ENCODE data around the gene EML4.
"Not testable (repeated sequence)": the region's sequence is repeated elsewhere in the genome, so short reads cannot be mapped to it uniquely, and the experiment has no call there.

Gene EML4

GRCh38 chr2:42170619-42171395 lies 1.7 kb downstream of the EML4 start:
- in situ Hi-C loops (cut with HindIII; ENCODE audit: low sequenced_read_pairs), result no loop called here

- in situ Hi-C loops (cut with HindIII; ENCODE audit: low sequenced_read_pairs), result no loop called here
Measured at GRCh38 chr2:42171396-42171980, 2.3 kb downstream of the EML4 start.

- in situ Hi-C loops (cut with HindIII; ENCODE audit: low sequenced_read_pairs), result no loop called here
Measured at GRCh38 chr2:42172020-42172419, 2.9 kb downstream of the EML4 start.

- in situ Hi-C loops (cut with HindIII; ENCODE audit: low sequenced_read_pairs), result no loop called here
Measured at GRCh38 chr2:42172566-42172965, 3.4 kb downstream of the EML4 start.

- in situ Hi-C loops (cut with HindIII; ENCODE audit: low sequenced_read_pairs), result not testable (repeated sequence)
Measured at GRCh38 chr2:42173467-42173866, 4.3 kb downstream of the EML4 start.

DNA sequence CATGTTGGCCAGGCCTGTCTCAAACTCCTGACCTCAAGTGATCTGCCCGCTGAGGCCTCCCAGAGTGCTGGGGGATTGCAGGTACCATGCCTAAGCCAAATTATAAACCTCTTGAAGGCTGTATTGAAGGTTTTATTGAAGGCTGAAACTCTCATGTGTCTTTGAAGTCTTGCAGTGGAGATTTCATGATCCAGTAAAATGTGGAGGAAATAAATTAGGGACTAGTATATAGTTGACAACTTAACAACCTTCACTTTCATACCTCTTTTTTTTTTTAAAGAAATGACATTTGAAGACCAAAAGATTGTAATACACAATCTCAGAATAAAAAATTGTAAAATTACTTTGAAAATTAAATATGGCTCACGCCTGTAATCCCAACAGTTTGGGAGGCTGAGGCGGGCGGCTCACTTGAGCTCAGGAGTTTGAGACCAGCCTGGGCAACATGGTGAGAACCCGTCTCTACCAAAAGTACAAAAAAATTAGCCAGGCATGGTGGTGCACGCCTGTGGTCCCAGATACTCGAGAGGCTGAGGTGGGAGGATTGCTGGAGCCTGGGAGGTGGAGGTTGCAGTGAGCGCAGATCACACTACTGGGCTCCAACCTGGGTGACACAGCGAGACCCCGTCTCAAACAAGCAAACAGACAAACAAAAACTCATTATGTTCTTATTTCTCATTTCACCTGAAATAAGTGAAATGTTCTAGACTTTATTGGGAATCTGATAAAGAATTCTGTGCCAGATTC lies 8.0 kb downstream of the EML4 start:
- in situ Hi-C loops (cut with HindIII; ENCODE audit: low sequenced_read_pairs), result no loop called here

GRCh38 chr2:42178335-42178734 lies 9.2 kb downstream of the EML4 start:
- in situ Hi-C loops (cut with HindIII; ENCODE audit: low sequenced_read_pairs), result no loop called here

GRCh38 chr2:42180300-42180699 lies 11.1 kb downstream of the EML4 start:
- in situ Hi-C loops (cut with HindIII; ENCODE audit: low sequenced_read_pairs), result no loop called here

DNA sequence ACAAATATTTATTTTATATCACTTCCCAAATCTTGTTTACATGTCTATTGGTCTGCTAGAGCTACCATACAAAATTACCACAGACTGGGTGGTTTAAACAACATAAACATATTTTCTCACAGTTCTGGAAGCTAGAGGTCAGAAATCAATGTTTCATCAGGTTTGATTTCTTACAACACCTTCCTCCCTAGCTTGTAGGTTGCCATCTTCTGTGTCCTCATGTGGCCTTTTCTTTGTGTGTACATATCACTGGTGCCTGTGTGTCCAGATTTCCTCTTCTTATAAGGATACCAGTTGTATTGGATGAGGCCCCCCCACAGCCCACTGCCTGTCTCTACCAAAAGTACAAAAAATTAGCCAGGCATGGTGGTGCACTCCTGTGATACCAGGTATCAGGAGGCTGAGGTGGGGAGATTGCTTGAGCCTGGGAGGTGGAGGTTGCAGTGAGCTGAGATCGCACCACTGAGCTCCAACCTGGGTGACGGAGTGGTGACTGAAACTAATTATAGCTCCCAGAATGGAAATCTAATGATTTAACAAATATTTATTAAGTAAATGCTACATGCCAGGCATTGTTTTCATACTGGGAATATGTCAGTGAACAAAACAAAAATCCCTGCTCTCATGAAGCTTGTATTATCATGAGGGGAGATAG lies 13.6 kb downstream of the EML4 start:
- in situ Hi-C loops (cut with HindIII; ENCODE audit: low sequenced_read_pairs), result no loop called here

- in situ Hi-C loops (cut with HindIII; ENCODE audit: low sequenced_read_pairs), result no loop called here
Measured at GRCh38 chr2:42183775-42184174, 14.6 kb downstream of the EML4 start.

DNA sequence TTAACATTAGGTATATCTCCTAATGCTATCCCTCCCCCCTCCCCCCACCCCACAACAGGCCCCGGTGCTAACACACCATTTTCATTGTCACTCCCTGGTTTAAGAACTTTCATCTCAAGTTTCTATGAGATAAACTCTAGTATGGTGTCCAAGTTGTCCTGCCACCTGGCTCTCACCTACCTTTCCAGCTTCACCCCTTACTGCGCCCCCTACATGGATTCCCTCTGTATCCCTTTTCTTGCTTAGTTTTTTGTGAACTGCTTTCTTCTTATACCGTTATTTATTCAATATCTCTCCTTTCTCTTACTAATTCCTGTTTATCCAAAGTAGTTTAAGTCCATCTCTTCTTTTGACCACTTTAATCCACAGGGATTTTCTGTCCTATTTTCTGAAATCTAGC lies 15.2 kb downstream of the EML4 start:
- in situ Hi-C loops (cut with HindIII; ENCODE audit: low sequenced_read_pairs), result no loop called here

DNA sequence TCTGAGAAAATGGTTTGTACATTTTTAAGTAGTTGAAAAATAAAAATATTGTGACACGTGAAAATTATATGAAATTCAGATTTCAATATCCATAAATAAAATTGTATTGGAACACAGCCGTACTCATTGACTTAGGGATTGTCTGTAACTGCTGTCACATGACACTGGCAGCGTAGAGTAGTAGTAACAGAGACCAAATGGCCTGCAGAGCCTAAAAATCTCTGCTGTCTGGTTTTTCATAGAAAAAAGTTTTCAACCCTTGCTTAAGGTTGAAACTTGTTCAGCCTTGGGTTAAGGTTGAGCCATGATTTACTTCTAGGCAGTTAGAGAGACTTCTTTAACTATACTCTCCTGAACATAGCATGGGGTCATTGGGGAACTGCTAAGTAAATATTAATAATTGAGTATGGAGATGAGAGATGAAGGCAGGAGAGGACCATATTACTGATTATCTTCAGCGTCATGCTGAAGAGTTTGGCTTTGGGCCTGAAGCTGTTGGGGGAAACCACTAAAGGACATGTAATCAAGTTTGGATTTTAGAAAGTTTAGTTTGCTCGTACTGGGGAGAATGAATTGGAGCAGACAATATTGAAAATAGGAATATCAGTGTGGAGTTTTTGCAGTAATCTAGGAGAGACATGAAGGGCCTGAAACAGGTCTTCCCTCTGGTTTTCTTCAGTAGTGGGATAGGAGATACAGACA lies 16.2 kb downstream of the EML4 start:
- in situ Hi-C loops (cut with HindIII; ENCODE audit: low sequenced_read_pairs), result no loop called here

GRCh38 chr2:42186366-42186765 lies 17.2 kb downstream of the EML4 start:
- in situ Hi-C loops (cut with HindIII; ENCODE audit: low sequenced_read_pairs), result no loop called here

DNA sequence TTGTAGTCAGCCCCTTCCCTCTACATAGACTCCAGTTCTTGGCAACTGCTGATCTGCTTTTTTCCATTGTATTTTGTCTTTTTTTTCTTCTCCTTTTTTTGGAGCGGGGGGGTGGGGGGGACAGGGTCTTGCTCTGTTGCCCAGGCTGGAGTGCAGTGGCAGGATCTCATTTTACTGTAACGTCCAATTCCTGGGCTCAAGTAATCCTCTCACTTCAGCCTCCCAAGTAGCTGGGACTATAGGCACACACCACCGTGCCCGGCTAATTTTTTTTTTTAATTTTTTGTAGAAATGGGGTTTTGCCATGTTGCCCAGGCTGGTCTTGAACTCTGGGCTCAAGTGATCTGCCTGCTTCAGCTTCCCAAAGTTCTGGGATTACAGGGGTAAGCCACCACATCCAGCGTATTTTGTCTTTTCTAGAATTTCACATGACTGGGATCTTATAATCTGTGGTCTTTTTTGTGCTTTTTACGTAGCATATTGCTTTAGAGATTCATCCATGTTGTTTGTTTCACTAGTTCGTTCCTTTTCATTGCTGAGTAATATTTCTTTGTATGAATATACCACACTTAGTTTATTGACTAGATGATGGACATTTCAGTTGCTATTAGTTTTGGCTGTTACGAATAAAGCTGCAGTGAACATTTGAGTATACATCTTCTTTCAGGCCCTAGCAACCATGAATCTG lies 17.9 kb downstream of the EML4 start:
- in situ Hi-C loops (cut with HindIII; ENCODE audit: low sequenced_read_pairs), result no loop called here

DNA sequence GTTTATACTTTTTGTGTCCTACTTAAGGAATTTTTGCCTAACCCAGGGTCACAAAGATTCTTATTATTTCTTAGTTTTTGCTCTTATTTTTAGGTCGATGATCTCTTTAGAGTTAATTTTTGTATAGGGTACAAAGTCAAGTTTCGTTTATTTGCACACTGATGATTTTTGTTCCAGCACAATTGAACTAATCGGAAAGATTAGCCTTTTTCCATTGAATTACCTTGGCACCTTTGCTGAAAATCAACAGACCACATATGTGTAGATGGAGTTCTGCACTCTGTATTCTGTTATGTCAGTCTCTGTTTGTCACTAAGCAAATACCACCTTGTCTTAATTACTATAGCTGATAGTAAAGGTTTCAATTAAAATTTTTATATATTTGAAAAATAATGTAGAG lies 18.7 kb downstream of the EML4 start:
- in situ Hi-C loops (cut with HindIII; ENCODE audit: low sequenced_read_pairs), result no loop called here

GRCh38 chr2:42189235-42189566 lies 20.0 kb downstream of the EML4 start:
- in situ Hi-C loops (cut with HindIII; ENCODE audit: low sequenced_read_pairs), result no loop called here

DNA sequence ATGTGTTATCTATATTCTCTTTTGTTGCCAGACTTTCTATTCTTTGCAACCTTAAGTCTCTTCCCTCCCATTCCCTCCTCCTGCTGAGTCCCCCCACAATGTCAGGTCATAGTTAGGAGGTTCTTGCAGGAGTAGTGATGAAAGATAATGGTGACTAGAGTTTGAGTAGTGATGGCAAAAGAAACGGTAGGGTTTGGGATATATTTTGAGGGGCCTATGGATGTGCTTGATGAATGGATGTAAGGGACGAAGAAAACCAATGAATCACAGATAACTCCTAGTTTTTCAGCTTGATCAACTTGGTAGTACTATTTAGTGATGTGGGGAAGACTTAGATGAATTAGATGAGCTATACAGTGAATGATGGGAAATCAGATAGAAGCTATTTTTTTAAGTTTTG lies 21.0 kb downstream of the EML4 start:
- in situ Hi-C loops (cut with HindIII; ENCODE audit: low sequenced_read_pairs), result no loop called here

GRCh38 chr2:42191285-42192009 lies 22.3 kb downstream of the EML4 start:
- in situ Hi-C loops (cut with HindIII; ENCODE audit: low sequenced_read_pairs), result no loop called here

DNA sequence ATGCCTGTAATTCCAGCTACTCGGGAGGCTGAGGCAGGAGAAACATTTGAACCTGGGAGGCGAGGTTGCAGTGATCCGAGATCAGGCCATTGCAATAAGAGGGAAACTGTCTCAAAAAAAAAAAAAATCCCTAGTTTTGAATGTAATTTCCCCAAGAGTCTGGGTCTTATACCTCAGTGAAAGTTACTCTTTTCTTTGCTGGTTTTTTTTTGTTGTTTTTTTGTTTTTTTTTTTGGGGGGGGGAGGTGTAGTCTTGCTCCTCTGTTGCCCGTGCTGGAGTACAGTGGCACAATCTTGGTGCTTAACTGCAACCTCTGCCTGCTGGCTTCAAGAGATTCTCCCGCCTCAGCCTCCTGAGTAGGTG lies 22.8 kb downstream of the EML4 start:
- in situ Hi-C loops (cut with HindIII; ENCODE audit: low sequenced_read_pairs), result no loop called here

All from DLD1 (cell line).